ENCODE data around the gene OTOG.
"Not testable (repeated sequence)": the region's sequence is repeated elsewhere in the genome, so short reads cannot be mapped to it uniquely, and the experiment has no call there.

The OTOG gene

GRCh38 chr11:17622711-17623110 is 75.7 kb downstream of the OTOG start:
- not testable (repeated sequence) for DNase-seq (ENCODE audit: extremely low read depth in 1 of 2, low read depth in 1 of 2)

GRCh38 chr11:17629113-17629512 is 82.1 kb downstream of the OTOG start:
- no peak for DNase-seq (ENCODE audit: extremely low read depth in 1 of 2, low read depth in 1 of 2)

- DNase-seq (ENCODE audit: extremely low read depth in 1 of 2, low read depth in 1 of 2): no peak
These were observed 83.9 kb downstream of the OTOG start for GRCh38 chr11:17630936-17631335.

GRCh38 chr11:17631702-17632365 is 84.8 kb downstream of the OTOG start:
- DNase-seq (ENCODE audit: extremely low read depth in 1 of 2, low read depth in 1 of 2): no peak

- DNase-seq (ENCODE audit: extremely low read depth in 1 of 2, low read depth in 1 of 2): no peak
These were observed 86.4 kb downstream of the OTOG start for GRCh38 chr11:17633279-17633986.

GRCh38 chr11:17633987-17634775 is 87.1 kb downstream of the OTOG start:
- no peak for DNase-seq (ENCODE audit: extremely low read depth in 1 of 2, low read depth in 1 of 2)

- no peak for DNase-seq (ENCODE audit: extremely low read depth in 1 of 2, low read depth in 1 of 2)
These were observed 87.9 kb downstream of the OTOG start for GRCh38 chr11:17634776-17635550.

GRCh38 chr11:17635551-17635938 is 88.5 kb downstream of the OTOG start:
- DNase-seq (ENCODE audit: extremely low read depth in 1 of 2, low read depth in 1 of 2): no peak

- DNase-seq (ENCODE audit: extremely low read depth in 1 of 2, low read depth in 1 of 2): no peak
These were observed 89.7 kb downstream of the OTOG start for GRCh38 chr11:17636721-17637120.

GRCh38 chr11:17637901-17638300 is 90.8 kb downstream of the OTOG start:
- DNase-seq (ENCODE audit: extremely low read depth in 1 of 2, low read depth in 1 of 2): no peak

GRCh38 chr11:17638311-17638710 is 91.3 kb downstream of the OTOG start:
- DNase-seq (ENCODE audit: extremely low read depth in 1 of 2, low read depth in 1 of 2): no peak

GRCh38 chr11:17639091-17639490 is 92.0 kb downstream of the OTOG start:
- DNase-seq (ENCODE audit: extremely low read depth in 1 of 2, low read depth in 1 of 2): no peak

- no peak for DNase-seq (ENCODE audit: extremely low read depth in 1 of 2, low read depth in 1 of 2)
These were observed 92.7 kb downstream of the OTOG start for GRCh38 chr11:17639781-17640180.

GRCh38 chr11:17640493-17641164 is 93.6 kb downstream of the OTOG start:
- no peak for DNase-seq (ENCODE audit: extremely low read depth in 1 of 2, low read depth in 1 of 2)

- no peak for DNase-seq (ENCODE audit: extremely low read depth in 1 of 2, low read depth in 1 of 2)
These were observed 94.8 kb downstream of the OTOG start for GRCh38 chr11:17641792-17642350.

GRCh38 chr11:17642370-17642769 is 95.3 kb downstream of the OTOG start:
- DNase-seq (ENCODE audit: extremely low read depth in 1 of 2, low read depth in 1 of 2): no peak

GRCh38 chr11:17642980-17643379 is 95.9 kb downstream of the OTOG start:
- no peak for DNase-seq (ENCODE audit: extremely low read depth in 1 of 2, low read depth in 1 of 2)

GRCh38 chr11:17643506-17644405 is 96.7 kb downstream of the OTOG start:
- no peak for DNase-seq (ENCODE audit: extremely low read depth in 1 of 2, low read depth in 1 of 2)

All from activated CD8-positive, alpha-beta memory T cell treated with anti-CD3 and anti-CD28 coated beads for 1 hour (primary cell).